ENCODE measurements around the gene KRTAP10-4. TPM values are rescaled to one million over a fixed set of nuclear protein-coding genes. Genes with fewer than 3 reads are reported as not detected.

Gene KRTAP10-4
- total and polyA plus RNA-seq, 2 donors (not counting 3 experiments of a cell fraction or from before 2014, with no cell fraction given): not detected

DNA sequence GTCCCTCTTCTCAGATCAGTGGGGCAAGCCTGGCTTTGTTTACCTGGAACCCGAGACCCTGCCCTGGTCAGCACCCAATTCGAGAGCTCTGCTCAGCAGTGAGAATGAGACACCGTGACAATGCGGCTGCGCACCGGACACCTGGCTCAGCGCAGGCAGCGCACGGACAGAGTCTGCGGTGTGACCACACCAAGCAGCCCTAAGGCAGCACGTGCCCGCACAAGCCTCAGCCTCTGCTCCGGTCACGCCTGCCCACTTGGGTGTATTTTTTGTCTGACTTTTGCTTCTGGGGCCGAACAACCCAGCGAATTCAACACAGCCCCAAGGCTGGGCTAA lies 43.0 kb downstream of the KRTAP10-4 start:
- intact Hi-C loops (cut with micrococcal nuclease): no loop called here
- no peak for DNase-seq (ENCODE audit: low read depth, low spot score)
- TF ChIP-seq GATA2 (IDR thresholded peaks at IDR 0.05; ENCODE audit: insufficient read depth, insufficient read length, low read depth, low read length): no peak

DNA sequence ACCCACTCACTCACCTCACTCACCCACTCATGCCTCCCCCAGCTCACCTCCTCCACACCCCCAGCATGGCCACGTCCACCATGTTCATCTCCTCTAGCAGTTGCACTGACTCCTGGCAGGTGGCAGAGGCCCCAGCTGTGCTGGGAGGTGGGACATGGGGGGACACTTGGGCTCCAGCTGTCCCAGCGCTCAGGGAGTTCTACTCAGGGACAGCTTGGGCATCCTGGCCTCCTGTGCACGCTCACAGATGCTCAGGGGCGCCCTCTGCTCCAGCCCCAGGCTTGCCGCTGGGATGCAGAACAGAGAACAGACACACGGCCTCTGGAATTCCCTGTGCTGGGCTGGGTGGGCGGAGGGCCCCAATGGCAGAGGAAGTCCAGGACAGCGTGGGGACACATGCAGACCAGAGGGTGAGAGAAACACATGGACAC lies 43.6 kb downstream of the KRTAP10-4 start:
- dilution Hi-C loops (cut with MboI; ENCODE audit: extremely low pct_ligation_motif_present, low sequenced_read_pairs): no loop called here
- intact Hi-C loops (cut with micrococcal nuclease): no loop called here
- no peak for FAIRE-seq
- Histone ChIP-seq H3K27me3 (ENCODE audit: control insufficient read depth in 2 of 2, insufficient read depth in 2 of 2, low read length in 2 of 2) (no peaks in the 10 kb centered on the region), H3K4me1 (ENCODE audit: control insufficient read depth, extremely low read depth, insufficient read depth, low read length) (no peaks in the 10 kb centered on the region), H3K4me3 (replicated peaks in 1 of 3; ENCODE audit: insufficient read depth in 1 of 3, low read depth in 1 of 3, low read length in 3 of 3) (no peak overlapping the region), H3K27ac (ENCODE audit: insufficient read depth, low read depth, low read length) (no peak overlapping the region), H3K4me2 (ENCODE audit: insufficient read depth, low read length) (no peak overlapping the region), H2AFZ (ENCODE audit: low read depth, low read length) (no peak overlapping the region), H3K36me3 (ENCODE audit: control insufficient read depth in 2 of 2, extremely low read depth in 1 of 2, insufficient read depth in 2 of 2, low read length in 2 of 2) (no peaks in the 10 kb centered on the region), H3K9me1 (replicated peaks; ENCODE audit: control insufficient read depth, extremely low read depth, insufficient read depth, low read length) (no peaks in the 10 kb centered on the region), H3K79me2 (ENCODE audit: control insufficient read depth, insufficient read depth, low read length) (no peaks in the 10 kb centered on the region), H4K20me1 (replicated peaks; ENCODE audit: control insufficient read depth, extremely low read depth, insufficient read depth, low read length) (no peaks in the 10 kb centered on the region), H3K9ac (replicated peaks; ENCODE audit: extremely low read depth, insufficient read depth, low read length) (no peak overlapping the region), H3K9me3 (replicated peaks; ENCODE audit: control insufficient read depth, insufficient read depth, low read length) (no peaks in the 10 kb centered on the region)
- TF ChIP-seq, protein P1, sequence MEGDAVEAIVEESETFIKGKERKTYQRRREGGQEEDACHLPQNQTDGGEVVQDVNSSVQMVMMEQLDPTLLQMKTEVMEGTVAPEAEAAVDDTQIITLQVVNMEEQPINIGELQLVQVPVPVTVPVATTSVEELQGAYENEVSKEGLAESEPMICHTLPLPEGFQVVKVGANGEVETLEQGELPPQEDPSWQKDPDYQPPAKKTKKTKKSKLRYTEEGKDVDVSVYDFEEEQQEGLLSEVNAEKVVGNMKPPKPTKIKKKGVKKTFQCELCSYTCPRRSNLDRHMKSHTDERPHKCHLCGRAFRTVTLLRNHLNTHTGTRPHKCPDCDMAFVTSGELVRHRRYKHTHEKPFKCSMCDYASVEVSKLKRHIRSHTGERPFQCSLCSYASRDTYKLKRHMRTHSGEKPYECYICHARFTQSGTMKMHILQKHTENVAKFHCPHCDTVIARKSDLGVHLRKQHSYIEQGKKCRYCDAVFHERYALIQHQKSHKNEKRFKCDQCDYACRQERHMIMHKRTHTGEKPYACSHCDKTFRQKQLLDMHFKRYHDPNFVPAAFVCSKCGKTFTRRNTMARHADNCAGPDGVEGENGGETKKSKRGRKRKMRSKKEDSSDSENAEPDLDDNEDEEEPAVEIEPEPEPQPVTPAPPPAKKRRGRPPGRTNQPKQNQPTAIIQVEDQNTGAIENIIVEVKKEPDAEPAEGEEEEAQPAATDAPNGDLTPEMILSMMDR (IDR thresholded peaks at IDR 0.05; ENCODE audit: extremely low read depth in 1 of 2, insufficient read depth in 1 of 2, low read depth in 1 of 2, low read length in 2 of 2): no peak
- TF ChIP-seq MYC (IDR thresholded peaks at IDR 0.05; ENCODE audit: low read depth, low read length) (no peak), JUN (IDR thresholded peaks at IDR 0.05; ENCODE audit: borderline replicate concordance, insufficient read depth, insufficient read length, low read depth) (no peak), EZH2 (IDR thresholded peaks at IDR 0.05; ENCODE audit: borderline replicate concordance, low read depth, low read length, severe bottlenecking) (no peak), FOS (IDR thresholded peaks at IDR 0.05; ENCODE audit: borderline replicate concordance, insufficient read depth, low read length) (no peak), GATA2 (IDR thresholded peaks at IDR 0.05; ENCODE audit: insufficient read depth, insufficient read length, low read depth, low read length) (no peak), POLR2A (IDR thresholded peaks at IDR 0.05; ENCODE audit: low read depth, low read length) (no peak), POLR2AphosphoS5 (IDR thresholded peaks at IDR 0.05; ENCODE audit: insufficient read depth, low read depth, low read length) (no peak)
- TF ChIP-seq, protein P2, sequence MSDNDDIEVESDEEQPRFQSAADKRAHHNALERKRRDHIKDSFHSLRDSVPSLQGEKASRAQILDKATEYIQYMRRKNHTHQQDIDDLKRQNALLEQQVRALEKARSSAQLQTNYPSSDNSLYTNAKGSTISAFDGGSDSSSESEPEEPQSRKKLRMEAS (IDR thresholded peaks at IDR 0.05; ENCODE audit: insufficient read depth, insufficient read length): no peak
- ChIA-PET POLR2A (no interaction called here), CTCF (interaction anchor here (4.2 kb wide), 1 partner anchor 177 kb away, joined by 28 read pairs; no protein-coding TSS in a partner anchor)
- no TSS peak for BruUV-seq (replicated peaks)
- no peak for DNase-seq (ENCODE audit: low read depth, low spot score)

More for the DNA sequence above, 43.0 kb downstream of the KRTAP10-4 start:
- Histone ChIP-seq H3K4me1 (ENCODE audit: control insufficient read depth, extremely low read depth, insufficient read depth, low read length) (no peaks in the 10 kb centered on the region), H3K9me1 (replicated peaks; ENCODE audit: control insufficient read depth, extremely low read depth, insufficient read depth, low read length) (no peaks in the 10 kb centered on the region), H3K36me3 (ENCODE audit: control insufficient read depth in 2 of 2, extremely low read depth in 1 of 2, insufficient read depth in 2 of 2, low read length in 2 of 2) (no peaks in the 10 kb centered on the region), H3K27ac (ENCODE audit: insufficient read depth, low read depth, low read length) (no peak overlapping the region), H3K4me3 (replicated peaks in 1 of 3; ENCODE audit: insufficient read depth in 1 of 3, low read depth in 1 of 3, low read length in 3 of 3) (no peak overlapping the region), H2AFZ (ENCODE audit: low read depth, low read length) (no peak overlapping the region), H4K20me1 (replicated peaks; ENCODE audit: control insufficient read depth, extremely low read depth, insufficient read depth, low read length) (no peaks in the 10 kb centered on the region), H3K79me2 (ENCODE audit: control insufficient read depth, insufficient read depth, low read length) (no peaks in the 10 kb centered on the region), H3K9ac (replicated peaks; ENCODE audit: extremely low read depth, insufficient read depth, low read length) (no peak overlapping the region), H3K4me2 (ENCODE audit: insufficient read depth, low read length) (no peak overlapping the region), H3K27me3 (ENCODE audit: control insufficient read depth in 2 of 2, insufficient read depth in 2 of 2, low read length in 2 of 2) (no peaks in the 10 kb centered on the region), H3K9me3 (replicated peaks; ENCODE audit: control insufficient read depth, insufficient read depth, low read length) (peaks cover 4% of the 10 kb centered on the region)
- CTCF ChIA-PET: no interaction called here
- no TSS peak for BruUV-seq (replicated peaks)
- POLR2A ChIA-PET: no interaction called here
- FAIRE-seq: no peak
- dilution Hi-C loops (cut with MboI; ENCODE audit: extremely low pct_ligation_motif_present, low sequenced_read_pairs): no loop called here

All from endothelial cell of umbilical vein (primary cell).